ENCODE measurements around the gene CCDC17. TPM values are rescaled to one million over a fixed set of nuclear protein-coding genes. Genes with fewer than 3 reads are reported as not detected.

CCDC17 gene
- polyA plus RNA-seq, 3 donors: 4.4 TPM; not detected in 2

- Histone ChIP-seq H3K27ac (ENCODE audit: low read depth in 1 of 2, low read length in 2 of 2) (no peak overlapping the region), H4K20me1 (ENCODE audit: insufficient read depth, low read length) (peaks cover 66% of the 10 kb centered on the region), H2AFZ (ENCODE audit: insufficient read depth, low read depth, low read length, poor library complexity, severe bottlenecking) (no peak overlapping the region), H3K9ac (ENCODE audit: insufficient read depth, low read length, poor library complexity, severe bottlenecking) (no peak overlapping the region), H3K4me2 (replicated peaks; ENCODE audit: extremely low read depth, low read length, poor library complexity, severe bottlenecking) (no peak overlapping the region), H3K36me3 (replicated peaks in 1 of 2; ENCODE audit: control insufficient read depth in 1 of 2, insufficient read depth in 2 of 2, low read length in 2 of 2) (peaks cover 71 to 97% of the 10 kb centered on the region in 2 donors), H3K4me1 (ENCODE audit: control insufficient read depth in 1 of 2, insufficient read depth in 2 of 2, low read length in 2 of 2) (no peaks in the 10 kb centered on the region), H3K4me3 (replicated peaks in 1 of 3; ENCODE audit: low read depth in 2 of 3, low read length in 3 of 3) (no peak overlapping the region), H3K9me3 (replicated peaks in 1 of 2; ENCODE audit: control insufficient read depth in 1 of 2, insufficient read depth in 1 of 2, low read length in 2 of 2) (no peaks in the 10 kb centered on the region), H3K79me2 (ENCODE audit: insufficient read depth, low read length) (peaks cover 20% of the 10 kb centered on the region), H3K27me3 (ENCODE audit: control insufficient read depth in 2 of 2, insufficient read depth in 2 of 2, low read length in 2 of 2) (no peaks in the 10 kb centered on the region)
- H3K4me3 Mint-ChIP-seq: no peak overlapping the region
- intact Hi-C loops (cut with micrococcal nuclease): no loop called here
- H3K4me1 Mint-ChIP-seq: no peaks in the 10 kb centered on the region
- H3K9me3 Mint-ChIP-seq: no peaks in the 10 kb centered on the region
- no peak for TF ChIP-seq CTCF (IDR thresholded peaks at IDR 0.05)
- WGBS (ENCODE audit: insufficient coverage): no CpG with 5 or more reads among the region's 1 CpG
- H3K36me3 Mint-ChIP-seq: peaks cover 17 to 33% of the 10 kb centered on the region in 2 donors
- peak overlapping the region in 1 of 7 donors; percentile 28 for H3K27ac Mint-ChIP-seq
- no peak for DNase-seq
- H3K27me3 Mint-ChIP-seq (ENCODE audit: low read depth in 3 of 3): no peaks in the 10 kb centered on the region
Observed at GRCh38 chr1:45640293-45640692, 16.4 kb upstream of the CCDC17 start.

- peaks cover 38 to 43% of the 10 kb centered on the region in 2 donors for H3K36me3 Mint-ChIP-seq
- no peak for TF ChIP-seq CTCF (IDR thresholded peaks at IDR 0.05)
- Histone ChIP-seq H3K9ac (ENCODE audit: insufficient read depth, low read length, poor library complexity, severe bottlenecking) (no peak overlapping the region), H3K79me2 (ENCODE audit: insufficient read depth, low read length) (peaks cover 5% of the 10 kb centered on the region), H3K4me1 (ENCODE audit: control insufficient read depth in 1 of 2, insufficient read depth in 2 of 2, low read length in 2 of 2) (no peaks in the 10 kb centered on the region), H3K9me3 (replicated peaks in 1 of 2; ENCODE audit: control insufficient read depth in 1 of 2, insufficient read depth in 1 of 2, low read length in 2 of 2) (no peaks in the 10 kb centered on the region), H3K4me3 (replicated peaks in 1 of 3; ENCODE audit: low read depth in 2 of 3, low read length in 3 of 3) (no peak overlapping the region), H3K4me2 (replicated peaks; ENCODE audit: extremely low read depth, low read length, poor library complexity, severe bottlenecking) (no peak overlapping the region), H3K27ac (ENCODE audit: low read depth in 1 of 2, low read length in 2 of 2) (peak overlapping the region in 1 of 2 donors; percentile 14), H3K27me3 (ENCODE audit: control insufficient read depth in 2 of 2, insufficient read depth in 2 of 2, low read length in 2 of 2) (no peaks in the 10 kb centered on the region), H2AFZ (ENCODE audit: insufficient read depth, low read depth, low read length, poor library complexity, severe bottlenecking) (no peak overlapping the region), H3K36me3 (replicated peaks in 1 of 2; ENCODE audit: control insufficient read depth in 1 of 2, insufficient read depth in 2 of 2, low read length in 2 of 2) (peaks cover 98 to 99% of the 10 kb centered on the region in 2 donors), H4K20me1 (ENCODE audit: insufficient read depth, low read length) (peaks cover 41% of the 10 kb centered on the region)
- H3K4me1 Mint-ChIP-seq: no peaks in the 10 kb centered on the region
- no CpG with 5 or more reads among the region's 1 CpG for WGBS (ENCODE audit: insufficient coverage)
- H3K9me3 Mint-ChIP-seq: no peaks in the 10 kb centered on the region
- intact Hi-C loops (cut with micrococcal nuclease): no loop called here
- no peaks in the 10 kb centered on the region for H3K27me3 Mint-ChIP-seq (ENCODE audit: low read depth in 3 of 3)
- H3K27ac Mint-ChIP-seq: no peak overlapping the region
- no peak overlapping the region for H3K4me3 Mint-ChIP-seq
- DNase-seq: no peak
Observed at GRCh38 chr1:45635211-45635610, 11.4 kb upstream of the CCDC17 start.

All from CD14-positive monocyte (primary cell).